HFF-Myc (cell line): ENCODE data around the gene RRH.

Experiments
- DNase-seq: peaks from one replicate; pipeline ENCODE4 v3.0.0-alpha.2; 2011; ENCODE audit warnings: low read depth; ENCODE audit errors: extremely low read depth
- H3K4me3 ChIP-seq: replicated peaks from 2 replicates; pipeline ENCODE4 v1.5.1; 2011; ENCODE audit warnings: low read depth, mild to moderate bottlenecking, control low read depth, low read length
- TF ChIP-seq, protein P1 (sequence below): IDR thresholded peaks from 2 replicates; pipeline ENCODE4 v1.5.1; 2012; ENCODE audit warnings: mild to moderate bottlenecking, low read depth, low read length, control low read depth; ENCODE audit errors: missing control alignments

Gene RRH

DNA sequence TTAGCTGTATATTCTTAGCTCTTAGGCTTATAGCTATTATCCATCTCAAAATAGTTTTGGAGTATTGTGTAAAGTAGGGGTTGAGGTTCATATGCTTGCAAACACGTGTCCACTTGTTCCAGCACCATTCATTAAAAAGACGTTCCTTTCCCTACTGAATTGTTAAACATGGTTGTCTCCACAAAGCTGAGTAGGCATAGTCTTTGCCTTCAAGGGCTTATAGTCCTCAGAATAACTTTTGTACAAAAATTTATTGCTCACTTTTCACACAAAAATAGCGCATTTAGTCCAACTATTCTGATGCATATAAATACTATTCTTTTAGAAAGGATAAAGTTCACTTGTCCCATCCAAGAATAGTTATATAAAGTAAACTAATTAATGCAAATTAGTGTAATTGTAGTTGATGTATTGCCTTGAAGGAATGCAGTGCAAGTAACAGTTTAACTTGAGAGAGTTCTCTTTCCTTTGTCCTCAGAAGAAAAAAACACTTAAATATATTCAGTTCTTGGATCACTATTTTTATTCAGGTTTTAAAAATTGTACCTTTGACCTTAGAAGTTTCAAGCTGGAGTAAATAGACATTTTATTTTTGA is 34.2 kb downstream of the RRH start:
- TF ChIP-seq, protein P1, sequence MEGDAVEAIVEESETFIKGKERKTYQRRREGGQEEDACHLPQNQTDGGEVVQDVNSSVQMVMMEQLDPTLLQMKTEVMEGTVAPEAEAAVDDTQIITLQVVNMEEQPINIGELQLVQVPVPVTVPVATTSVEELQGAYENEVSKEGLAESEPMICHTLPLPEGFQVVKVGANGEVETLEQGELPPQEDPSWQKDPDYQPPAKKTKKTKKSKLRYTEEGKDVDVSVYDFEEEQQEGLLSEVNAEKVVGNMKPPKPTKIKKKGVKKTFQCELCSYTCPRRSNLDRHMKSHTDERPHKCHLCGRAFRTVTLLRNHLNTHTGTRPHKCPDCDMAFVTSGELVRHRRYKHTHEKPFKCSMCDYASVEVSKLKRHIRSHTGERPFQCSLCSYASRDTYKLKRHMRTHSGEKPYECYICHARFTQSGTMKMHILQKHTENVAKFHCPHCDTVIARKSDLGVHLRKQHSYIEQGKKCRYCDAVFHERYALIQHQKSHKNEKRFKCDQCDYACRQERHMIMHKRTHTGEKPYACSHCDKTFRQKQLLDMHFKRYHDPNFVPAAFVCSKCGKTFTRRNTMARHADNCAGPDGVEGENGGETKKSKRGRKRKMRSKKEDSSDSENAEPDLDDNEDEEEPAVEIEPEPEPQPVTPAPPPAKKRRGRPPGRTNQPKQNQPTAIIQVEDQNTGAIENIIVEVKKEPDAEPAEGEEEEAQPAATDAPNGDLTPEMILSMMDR = no peak
- no peak overlapping the region for H3K4me3 ChIP-seq
- no peak for DNase-seq

DNA sequence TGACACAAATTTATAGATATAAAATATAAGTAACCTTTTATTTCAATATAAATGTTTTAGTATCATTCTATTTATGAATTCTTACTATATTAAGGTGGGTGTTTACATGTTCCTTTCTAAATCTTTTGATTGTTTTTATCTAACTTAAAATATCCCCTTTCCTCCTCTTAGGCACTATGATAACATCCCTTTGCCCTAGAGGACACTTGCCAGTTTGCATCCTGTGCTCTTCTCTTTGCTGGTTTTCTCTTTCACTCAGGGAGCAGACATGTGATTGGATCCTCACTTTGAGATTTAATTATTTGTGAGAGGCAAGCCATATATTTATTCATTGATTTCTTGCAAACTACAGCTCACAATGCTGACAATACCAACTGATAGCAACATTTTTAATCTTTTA is 36.4 kb downstream of the RRH start:
- H3K4me3 ChIP-seq = no peak overlapping the region
- DNase-seq = no peak
- TF ChIP-seq, protein P1 = no peak

DNA sequence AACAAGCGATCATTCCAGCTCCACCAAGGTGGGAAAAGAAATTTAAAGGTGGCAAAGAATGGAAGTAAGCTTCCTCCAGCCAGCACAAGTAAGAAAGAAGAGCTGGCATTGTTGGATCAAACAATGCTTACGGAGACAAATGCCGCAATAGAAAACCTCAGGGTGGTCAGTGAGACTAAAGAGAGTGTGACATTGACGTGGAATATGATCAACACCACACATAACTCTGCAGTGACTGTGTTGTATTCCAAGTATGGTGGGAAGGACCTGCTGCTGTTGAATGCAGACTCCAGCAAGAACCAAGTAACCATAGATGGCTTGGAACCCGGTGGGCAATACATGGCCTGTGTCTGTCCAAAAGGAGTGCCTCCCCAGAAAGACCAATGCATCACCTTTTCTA is 42.3 kb downstream of the RRH start:
- no peak for DNase-seq
- TF ChIP-seq, protein P1 = no peak
- no peak overlapping the region for H3K4me3 ChIP-seq

DNA sequence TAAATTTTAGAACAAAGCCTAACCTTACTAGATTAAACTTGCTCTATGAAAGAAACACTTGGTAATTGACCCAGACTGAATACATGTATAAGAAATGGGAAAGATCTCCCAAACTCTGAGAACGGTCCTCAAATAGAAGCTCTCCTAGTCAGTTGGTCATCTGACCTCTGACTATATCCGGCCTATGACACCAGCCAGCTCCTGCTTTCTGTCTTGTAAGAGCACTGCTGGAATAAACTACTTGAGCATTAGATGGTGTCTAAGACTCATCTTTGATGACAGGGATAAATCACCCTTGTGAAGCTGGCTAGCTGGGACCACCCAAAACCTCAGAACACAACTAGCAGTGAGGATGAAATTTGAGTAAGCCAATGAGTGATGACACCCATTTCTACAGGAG is 44.3 kb downstream of the RRH start:
- TF ChIP-seq, protein P1 = no peak
- DNase-seq = no peak
- H3K4me3 ChIP-seq = no peak overlapping the region

DNA sequence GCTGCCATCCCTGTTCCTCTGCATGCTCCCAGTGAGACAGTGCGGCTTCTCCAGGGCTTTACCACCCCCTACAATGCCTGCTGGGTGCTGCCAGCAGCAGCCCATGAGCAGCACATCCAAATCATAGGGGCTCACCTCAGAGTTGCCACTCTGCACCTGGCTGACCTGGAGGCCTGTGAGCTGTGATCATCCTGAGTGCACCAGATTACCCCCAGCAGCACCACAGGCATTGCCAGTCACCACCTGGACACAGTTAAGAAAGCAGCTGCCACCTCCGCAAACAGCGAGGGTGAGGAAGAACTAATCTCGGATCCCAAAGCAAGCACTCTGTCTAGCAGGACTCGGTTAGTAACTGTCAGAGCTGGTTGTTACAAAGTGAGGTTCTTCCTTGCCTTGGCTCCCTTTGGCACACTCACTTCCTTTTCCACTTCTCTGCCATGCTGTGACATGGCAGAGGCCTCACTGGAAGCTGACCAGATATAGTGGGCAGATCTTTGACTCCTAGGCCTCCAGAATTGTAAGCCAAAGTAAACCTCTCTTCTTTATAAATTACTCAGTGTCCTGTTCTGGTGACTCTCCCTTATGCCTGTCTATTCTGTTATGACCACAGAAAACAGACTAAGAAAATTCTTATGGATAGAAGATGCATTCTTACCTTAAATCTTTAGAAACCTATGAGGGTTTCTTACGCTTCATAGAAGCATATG is 45.3 kb downstream of the RRH start:
- no peak for DNase-seq
- no peak overlapping the region for H3K4me3 ChIP-seq
- TF ChIP-seq, protein P1 = no peak

DNA sequence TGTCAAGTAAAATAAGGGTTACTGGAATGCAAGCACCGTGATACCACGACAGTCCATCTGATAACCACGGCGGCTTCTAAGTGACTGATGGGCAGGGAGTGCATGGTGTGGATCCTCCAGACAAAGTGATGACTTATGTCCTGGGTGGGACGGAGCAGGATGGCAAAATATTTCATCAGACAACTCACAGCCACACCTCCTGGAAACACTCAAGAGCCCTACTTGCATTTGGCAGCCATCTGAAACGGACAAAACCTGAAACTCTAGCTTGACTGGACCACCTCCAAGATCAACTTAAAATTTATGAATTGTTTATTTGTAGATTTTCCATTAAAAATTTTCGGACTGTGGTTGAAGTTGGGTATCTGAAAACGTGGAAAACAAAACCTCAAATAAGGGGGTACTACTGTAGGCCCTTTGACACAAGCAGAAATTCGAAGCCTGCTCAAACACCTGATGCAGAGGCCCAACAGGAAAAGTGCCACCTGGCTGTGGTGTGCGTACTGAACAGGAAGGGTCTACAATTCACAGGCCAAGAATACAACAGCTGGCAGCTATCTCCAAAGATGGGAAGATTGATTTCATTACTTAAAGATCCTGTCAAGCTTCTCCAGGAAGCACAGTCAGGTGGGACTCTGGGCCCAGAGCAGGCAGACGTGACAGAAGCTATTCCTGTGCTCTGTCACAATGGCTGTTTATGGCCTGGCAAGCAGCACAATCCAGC is 46.2 kb downstream of the RRH start:
- H3K4me3 ChIP-seq = no peak overlapping the region
- TF ChIP-seq, protein P1 = no peak
- DNase-seq = peak; percentile 16
